ENCODE results near the gene CCDC121. TPM values are rescaled to one million over a fixed set of nuclear protein-coding genes. Genes with fewer than 3 reads are reported as not detected.

CCDC121 gene
- total and polyA plus RNA-seq, 9 of the 15 experiments (the other 6 are each of a cell fraction or from before 2014, with no cell fraction given) = 2.2 to 4.7 (median 4.1) TPM

DNA sequence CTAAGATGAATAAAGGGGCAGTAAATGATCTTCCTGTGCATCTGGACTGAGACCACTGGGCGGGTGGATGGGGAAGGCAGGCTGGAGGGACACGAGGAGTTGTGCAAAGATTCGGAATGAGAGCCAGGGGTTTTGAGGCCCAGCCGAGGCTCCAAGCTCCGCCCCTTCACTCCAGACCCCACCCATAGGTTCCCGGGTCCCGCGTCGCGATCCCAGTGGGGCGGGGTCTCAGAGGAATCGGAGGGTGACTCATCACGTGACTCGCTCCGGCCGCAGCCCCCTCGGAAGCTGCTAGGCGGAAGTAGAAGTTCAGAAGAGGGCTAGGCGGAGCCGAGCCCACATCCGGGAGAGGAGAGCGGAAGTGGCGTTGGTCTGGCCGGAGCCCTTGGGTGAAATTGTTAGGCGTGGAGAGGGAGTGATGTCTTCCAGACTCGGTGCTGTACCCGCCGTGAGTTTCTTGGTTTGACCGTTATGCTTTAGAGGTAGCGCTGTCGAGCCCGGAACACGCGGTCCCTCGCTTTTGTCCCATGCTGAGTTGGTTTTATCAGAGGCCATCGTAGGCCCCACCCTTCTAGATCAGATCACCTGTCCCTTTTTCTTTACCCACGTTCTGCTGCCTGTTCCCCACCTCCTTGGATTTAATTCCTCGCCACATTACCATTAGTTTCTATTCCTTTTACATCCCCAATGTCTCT, 46.0 kb downstream of the CCDC121 start, which contains the start of gene ZNF512 (continued):
- TF ChIP-seq, protein P1, sequence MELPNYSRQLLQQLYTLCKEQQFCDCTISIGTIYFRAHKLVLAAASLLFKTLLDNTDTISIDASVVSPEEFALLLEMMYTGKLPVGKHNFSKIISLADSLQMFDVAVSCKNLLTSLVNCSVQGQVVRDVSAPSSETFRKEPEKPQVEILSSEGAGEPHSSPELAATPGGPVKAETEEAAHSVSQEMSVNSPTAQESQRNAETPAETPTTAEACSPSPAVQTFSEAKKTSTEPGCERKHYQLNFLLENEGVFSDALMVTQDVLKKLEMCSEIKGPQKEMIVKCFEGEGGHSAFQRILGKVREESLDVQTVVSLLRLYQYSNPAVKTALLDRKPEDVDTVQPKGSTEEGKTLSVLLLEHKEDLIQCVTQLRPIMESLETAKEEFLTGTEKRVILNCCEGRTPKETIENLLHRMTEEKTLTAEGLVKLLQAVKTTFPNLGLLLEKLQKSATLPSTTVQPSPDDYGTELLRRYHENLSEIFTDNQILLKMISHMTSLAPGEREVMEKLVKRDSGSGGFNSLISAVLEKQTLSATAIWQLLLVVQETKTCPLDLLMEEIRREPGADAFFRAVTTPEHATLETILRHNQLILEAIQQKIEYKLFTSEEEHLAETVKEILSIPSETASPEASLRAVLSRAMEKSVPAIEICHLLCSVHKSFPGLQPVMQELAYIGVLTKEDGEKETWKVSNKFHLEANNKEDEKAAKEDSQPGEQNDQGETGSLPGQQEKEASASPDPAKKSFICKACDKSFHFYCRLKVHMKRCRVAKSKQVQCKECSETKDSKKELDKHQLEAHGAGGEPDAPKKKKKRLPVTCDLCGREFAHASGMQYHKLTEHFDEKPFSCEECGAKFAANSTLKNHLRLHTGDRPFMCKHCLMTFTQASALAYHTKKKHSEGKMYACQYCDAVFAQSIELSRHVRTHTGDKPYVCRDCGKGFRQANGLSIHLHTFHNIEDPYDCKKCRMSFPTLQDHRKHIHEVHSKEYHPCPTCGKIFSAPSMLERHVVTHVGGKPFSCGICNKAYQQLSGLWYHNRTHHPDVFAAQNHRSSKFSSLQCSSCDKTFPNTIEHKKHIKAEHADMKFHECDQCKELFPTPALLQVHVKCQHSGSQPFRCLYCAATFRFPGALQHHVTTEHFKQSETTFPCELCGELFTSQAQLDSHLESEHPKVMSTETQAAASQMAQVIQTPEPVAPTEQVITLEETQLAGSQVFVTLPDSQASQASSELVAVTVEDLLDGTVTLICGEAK (IDR thresholded peaks at IDR 0.05) = peak; percentile 93
- TF ChIP-seq, protein P1 (CRISPR knock-in tag; IDR thresholded peaks at IDR 0.05) = no peak
- TF ChIP-seq, protein P2, sequence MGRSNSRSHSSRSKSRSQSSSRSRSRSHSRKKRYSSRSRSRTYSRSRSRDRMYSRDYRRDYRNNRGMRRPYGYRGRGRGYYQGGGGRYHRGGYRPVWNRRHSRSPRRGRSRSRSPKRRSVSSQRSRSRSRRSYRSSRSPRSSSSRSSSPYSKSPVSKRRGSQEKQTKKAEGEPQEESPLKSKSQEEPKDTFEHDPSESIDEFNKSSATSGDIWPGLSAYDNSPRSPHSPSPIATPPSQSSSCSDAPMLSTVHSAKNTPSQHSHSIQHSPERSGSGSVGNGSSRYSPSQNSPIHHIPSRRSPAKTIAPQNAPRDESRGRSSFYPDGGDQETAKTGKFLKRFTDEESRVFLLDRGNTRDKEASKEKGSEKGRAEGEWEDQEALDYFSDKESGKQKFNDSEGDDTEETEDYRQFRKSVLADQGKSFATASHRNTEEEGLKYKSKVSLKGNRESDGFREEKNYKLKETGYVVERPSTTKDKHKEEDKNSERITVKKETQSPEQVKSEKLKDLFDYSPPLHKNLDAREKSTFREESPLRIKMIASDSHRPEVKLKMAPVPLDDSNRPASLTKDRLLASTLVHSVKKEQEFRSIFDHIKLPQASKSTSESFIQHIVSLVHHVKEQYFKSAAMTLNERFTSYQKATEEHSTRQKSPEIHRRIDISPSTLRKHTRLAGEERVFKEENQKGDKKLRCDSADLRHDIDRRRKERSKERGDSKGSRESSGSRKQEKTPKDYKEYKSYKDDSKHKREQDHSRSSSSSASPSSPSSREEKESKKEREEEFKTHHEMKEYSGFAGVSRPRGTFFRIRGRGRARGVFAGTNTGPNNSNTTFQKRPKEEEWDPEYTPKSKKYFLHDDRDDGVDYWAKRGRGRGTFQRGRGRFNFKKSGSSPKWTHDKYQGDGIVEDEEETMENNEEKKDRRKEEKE (IDR thresholded peaks at IDR 0.05; ENCODE audit: borderline replicate concordance in 1 of 2, control insufficient read depth in 1 of 2, low read depth in 2 of 2, low read length in 1 of 2) = peak in 1 of 2 experiments; percentile 61; a peak in 1 of 4 replicates
- TF ChIP-seq POLR2A (conservative IDR thresholded peaks at IDR 0.05) = peak; percentile 92

Data from K562 (cell line).